Type B pancreatic cell (in vitro differentiated cells): ENCODE measurements around the gene GIPC2. TPM values are rescaled to one million over a fixed set of nuclear protein-coding genes. Genes with fewer than 3 reads are reported as not detected.

Source experiments
- DNase-seq: peaks from one replicate; pipeline ENCODE4 v3.0.0; 2021; ENCODE audit warnings: mixed read lengths; ENCODE audit not compliant: unreplicated experiment; ENCODE audit errors: extremely low spot score
- H3K27ac Mint-ChIP-seq: 2 replicates; pipeline ENCODE4 v1.8.0; 2021; ENCODE audit warnings: mild to moderate bottlenecking, mixed read lengths
- H3K27me3 Mint-ChIP-seq: 2 replicates; pipeline ENCODE4 v1.8.0; 2021; ENCODE audit warnings: mixed read lengths
- H3K36me3 Mint-ChIP-seq: 2 replicates; pipeline ENCODE4 v1.8.0; 2021; ENCODE audit warnings: mixed read lengths
- H3K4me1 Mint-ChIP-seq: one replicate; pipeline ENCODE4 v1.8.0; 2021; ENCODE audit warnings: mixed read lengths; ENCODE audit not compliant: unreplicated experiment
- H3K4me3 Mint-ChIP-seq: 2 replicates; pipeline ENCODE4 v1.8.0; 2021; ENCODE audit warnings: mild to moderate bottlenecking, mixed read lengths
- H3K9me3 Mint-ChIP-seq: 2 replicates; pipeline ENCODE4 v1.8.0; 2021; ENCODE audit warnings: mixed read lengths
- CTCF ChIP-seq: fragments of 200-600 bp; sonication (generic); conservative IDR thresholded peaks from 2 replicates; pipeline ENCODE4 v1.5.0; 2021; ENCODE audit warnings: antibody characterized with exemption, mild to moderate bottlenecking
- total RNA-seq: library from RNA; stranded (reverse); gene quantifications from 2 replicates; pipeline ENCODE4 v1.2.1, GENCODE V29; 2021; ENCODE audit warnings: low replicate concordance

The GIPC2 gene
- total RNA-seq, 1 donor from 2014 or later, result 2.9 TPM

DNA sequence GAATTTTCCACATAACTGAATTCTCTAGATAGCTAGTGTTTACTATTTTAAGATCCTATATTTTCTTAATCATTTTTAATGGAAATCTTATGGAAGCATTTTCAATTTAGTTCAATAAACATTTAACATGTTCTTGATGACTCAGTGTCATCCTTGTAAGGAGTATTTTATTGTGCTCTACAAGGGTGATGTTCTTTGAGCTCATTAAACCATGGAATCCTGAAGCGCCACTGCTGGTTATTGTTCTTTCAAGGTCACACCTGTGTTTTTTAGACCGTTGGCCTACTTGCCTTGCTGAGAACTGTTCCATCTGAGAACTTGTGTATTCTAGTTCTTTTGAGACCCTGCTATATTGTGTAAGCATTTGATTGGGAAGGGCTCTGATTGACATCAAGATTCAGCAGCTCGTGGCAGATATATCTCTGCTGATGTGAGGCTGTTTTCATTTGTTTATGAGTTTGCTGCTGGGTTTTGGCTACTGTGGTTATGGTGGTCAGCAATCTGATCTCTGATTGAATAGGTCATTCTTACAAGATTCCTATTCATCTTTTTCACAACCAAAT is 132.0 kb downstream of the GIPC2 start:
- no peaks in the 10 kb centered on the region for H3K36me3 Mint-ChIP-seq
- no peaks in the 10 kb centered on the region for H3K9me3 Mint-ChIP-seq
- DNase-seq, result no peak
- no peaks in the 10 kb centered on the region for H3K4me1 Mint-ChIP-seq
- no peaks in the 10 kb centered on the region for H3K27me3 Mint-ChIP-seq
- no peak overlapping the region for H3K4me3 Mint-ChIP-seq
- no peak overlapping the region for H3K27ac Mint-ChIP-seq
- TF ChIP-seq CTCF, result no peak

DNA sequence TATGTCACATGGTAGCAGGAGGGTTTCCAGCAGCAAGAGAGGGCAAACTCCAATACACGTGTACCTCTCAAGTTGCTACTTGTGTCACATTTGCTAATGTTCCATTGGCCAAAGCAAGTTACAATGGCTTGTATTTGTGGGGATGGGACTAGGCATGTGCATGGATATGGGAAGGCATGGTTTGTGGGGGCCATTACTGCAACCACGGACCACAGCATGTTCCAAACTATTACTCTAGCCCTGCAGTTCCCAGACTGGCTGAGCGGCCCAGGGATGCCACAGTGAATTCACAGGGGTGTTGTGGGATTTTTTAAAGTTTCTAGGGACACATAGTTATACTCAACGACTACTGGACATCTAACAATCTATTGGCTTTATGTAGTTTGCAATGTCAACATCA is 133.1 kb downstream of the GIPC2 start:
- Mint-ChIP-seq H3K9me3 (no peaks in the 10 kb centered on the region), H3K27me3 (no peaks in the 10 kb centered on the region), H3K4me1 (no peaks in the 10 kb centered on the region), H3K4me3 (no peak overlapping the region), H3K27ac (no peak overlapping the region), H3K36me3 (no peaks in the 10 kb centered on the region)
- TF ChIP-seq CTCF, result no peak
- no peak for DNase-seq

DNA sequence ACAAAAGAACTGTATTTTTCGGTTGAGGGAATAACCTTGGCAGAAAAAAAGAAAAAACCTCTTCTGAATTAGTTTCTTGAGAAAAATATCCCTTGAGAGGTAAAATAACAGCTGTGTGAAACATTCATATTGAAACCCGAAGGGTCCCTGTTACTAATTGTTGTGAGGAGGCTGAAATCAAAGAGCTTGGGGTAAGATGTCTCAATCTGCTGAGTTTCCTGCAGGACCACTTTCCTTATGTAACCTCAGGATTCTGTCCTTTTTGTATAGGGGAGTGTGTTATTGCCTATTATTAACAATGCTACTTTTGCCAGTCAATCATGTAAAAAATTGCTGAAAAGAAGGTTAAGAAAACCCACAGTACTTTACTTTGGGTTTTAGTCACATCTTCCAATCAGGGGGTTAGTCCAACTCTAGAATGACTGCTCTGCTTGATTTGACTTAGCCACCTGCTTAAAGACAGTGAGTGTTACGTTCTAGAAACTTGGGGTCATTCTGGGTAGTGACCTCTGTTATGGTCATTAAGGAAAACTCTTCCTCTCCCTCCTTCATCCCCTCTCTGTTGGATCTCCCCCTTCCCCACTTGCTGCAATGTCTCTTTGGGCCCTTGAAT is 138.8 kb downstream of the GIPC2 start:
- H3K27me3 Mint-ChIP-seq, result no peaks in the 10 kb centered on the region
- H3K4me1 Mint-ChIP-seq, result no peaks in the 10 kb centered on the region
- H3K27ac Mint-ChIP-seq, result no peak overlapping the region

More for the DNA sequence above, 138.8 kb downstream of the GIPC2 start:
- TF ChIP-seq CTCF, result no peak
- DNase-seq, result no peak
- no peaks in the 10 kb centered on the region for H3K36me3 Mint-ChIP-seq
- H3K4me3 Mint-ChIP-seq, result no peak overlapping the region
- H3K9me3 Mint-ChIP-seq, result no peaks in the 10 kb centered on the region

Other genes with a start within 250 kb of the GIPC2 start
- 0.38 and 2.8 TPM in 2 replicates for gene NEXN, start 157.3 kb upstream of the GIPC2 start, total RNA-seq
- 123 and 220 TPM in 2 replicates for gene FUBP1, start 66.9 kb upstream of the GIPC2 start, total RNA-seq
- 20.9 and 27.7 TPM in 2 replicates for gene DNAJB4, start 41.0 kb upstream of the GIPC2 start, total RNA-seq